GM12892 (cell line): ENCODE measurements around the gene KIFC3.

Experiments used
- POLR2A ChIP-seq: IDR thresholded peaks from 2 replicates; pipeline ENCODE4 v1.6.1; 2011; ENCODE audit warnings: low read depth, low read length, control low read depth
- POLR2AphosphoS5 ChIP-seq: IDR thresholded peaks from 2 replicates; pipeline ENCODE4 v1.6.1; 2011; ENCODE audit warnings: low read depth, low read length, control low read depth

DNA sequence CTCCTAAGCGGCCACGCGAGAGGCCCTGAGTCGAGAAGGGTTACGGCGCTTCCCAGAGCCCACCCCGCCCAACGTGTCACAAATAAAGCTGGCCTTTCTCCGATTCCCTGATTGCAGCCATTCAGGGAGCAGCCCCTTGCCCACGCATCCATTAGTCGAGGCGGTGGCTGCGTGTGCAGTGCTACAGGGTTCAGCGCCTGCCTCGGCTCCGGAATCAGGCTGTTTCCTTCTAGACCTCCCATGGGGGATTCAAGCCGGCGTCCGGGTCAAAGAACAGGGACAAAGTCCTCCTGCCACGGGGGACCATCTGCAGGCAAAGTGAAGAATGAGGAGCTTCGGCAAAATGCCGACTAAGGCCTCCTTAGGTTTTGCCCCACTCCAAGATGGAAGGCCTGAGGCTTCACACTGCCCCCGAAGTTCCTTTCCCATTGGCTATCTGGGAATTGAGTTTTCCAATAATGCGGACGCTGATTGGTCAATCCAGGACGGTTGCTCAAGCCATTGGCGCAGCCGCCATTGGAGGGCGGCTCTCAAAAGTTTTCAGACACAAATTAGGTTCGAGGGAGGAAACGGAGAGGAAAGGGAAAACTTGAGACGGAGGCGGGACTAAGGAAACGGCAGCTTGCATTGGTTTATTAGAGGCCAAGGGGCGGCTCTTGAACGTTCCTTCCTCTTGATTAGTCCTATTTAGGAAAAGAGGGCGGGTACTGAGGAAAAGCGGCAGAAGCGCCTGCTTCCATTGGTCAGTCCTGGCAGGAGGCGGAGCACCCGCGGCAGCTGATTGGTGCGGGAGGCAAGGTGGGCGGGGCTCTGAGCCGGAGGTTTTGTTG lies 67.2 kb downstream of the KIFC3 start:
- TF ChIP-seq POLR2AphosphoS5 (peak; percentile 76), POLR2A (peak; percentile 67)
